Measurements from ENCODE around the gene ZNF555.
A peak's percentile ranks its signal among the peaks of the same experiment; 100 is the strongest.

The ZNF555 gene

GRCh38 chr19:2847507-2847906, 6.2 kb downstream of the ZNF555 start:
- Histone ChIP-seq H3K9ac (ENCODE audit: low read depth in 1 of 2, low read length in 2 of 2) (no peak overlapping the region), H3K27me3 (ENCODE audit: control insufficient read depth in 1 of 2, insufficient read depth in 2 of 2, low read length in 2 of 2) (no peaks in the 10 kb centered on the region), H3K4me1 (ENCODE audit: control insufficient read depth in 1 of 2, insufficient read depth in 2 of 2, low read length in 2 of 2) (peaks cover 0 to 3% of the 10 kb centered on the region in 2 donors), H3K27ac (ENCODE audit: low read depth, low read length) (no peak overlapping the region), H3K9me3 (ENCODE audit: control insufficient read depth in 1 of 2, low read length in 2 of 2) (peaks cover 29 to 40% of the 10 kb centered on the region in 2 donors), H3K4me3 (ENCODE audit: low read depth in 1 of 2, low read length in 2 of 2) (no peak overlapping the region), H3K36me3 (ENCODE audit: control insufficient read depth in 1 of 2, insufficient read depth in 2 of 2, low read length in 2 of 2) (peaks cover 18 to 23% of the 10 kb centered on the region in 2 donors)

GRCh38 chr19:2848616-2849015, 7.3 kb downstream of the ZNF555 start:
- Histone ChIP-seq H3K36me3 (ENCODE audit: control insufficient read depth in 1 of 2, insufficient read depth in 2 of 2, low read length in 2 of 2) (peaks cover 29 to 34% of the 10 kb centered on the region in 2 donors), H3K9me3 (ENCODE audit: control insufficient read depth in 1 of 2, low read length in 2 of 2) (peaks cover 40 to 51% of the 10 kb centered on the region in 2 donors), H3K27ac (ENCODE audit: low read depth, low read length) (no peak overlapping the region)

GRCh38 chr19:2850256-2850925, 9.1 kb downstream of the ZNF555 start:
- H3K9ac ChIP-seq (ENCODE audit: low read depth in 1 of 2, low read length in 2 of 2) = no peak overlapping the region
- peak overlapping the region; percentile 12 to 19 for H3K4me3 ChIP-seq (ENCODE audit: low read depth in 1 of 2, low read length in 2 of 2)
- peaks cover 37% of the 10 kb centered on the region in 2 donors for H3K36me3 ChIP-seq (ENCODE audit: control insufficient read depth in 1 of 2, insufficient read depth in 2 of 2, low read length in 2 of 2)
- H3K9me3 ChIP-seq (ENCODE audit: control insufficient read depth in 1 of 2, low read length in 2 of 2) = peaks cover 56 to 65% of the 10 kb centered on the region in 2 donors
- H3K27ac ChIP-seq (ENCODE audit: low read depth, low read length) = no peak overlapping the region
- H3K27me3 ChIP-seq (ENCODE audit: control insufficient read depth in 1 of 2, insufficient read depth in 2 of 2, low read length in 2 of 2) = no peaks in the 10 kb centered on the region
- no peaks in the 10 kb centered on the region for H3K4me1 ChIP-seq (ENCODE audit: control insufficient read depth in 1 of 2, insufficient read depth in 2 of 2, low read length in 2 of 2)

More at GRCh38 chr19:2848616-2849015, 7.3 kb downstream of the ZNF555 start:
- Histone ChIP-seq H3K9ac (ENCODE audit: low read depth in 1 of 2, low read length in 2 of 2) (no peak overlapping the region), H3K27me3 (ENCODE audit: control insufficient read depth in 1 of 2, insufficient read depth in 2 of 2, low read length in 2 of 2) (no peaks in the 10 kb centered on the region), H3K4me1 (ENCODE audit: control insufficient read depth in 1 of 2, insufficient read depth in 2 of 2, low read length in 2 of 2) (no peaks in the 10 kb centered on the region), H3K4me3 (ENCODE audit: low read depth in 1 of 2, low read length in 2 of 2) (no peak overlapping the region)

- Histone ChIP-seq H3K9me3 (ENCODE audit: control insufficient read depth in 1 of 2, low read length in 2 of 2) (peaks cover 61 to 85% of the 10 kb centered on the region in 2 donors), H3K36me3 (ENCODE audit: control insufficient read depth in 1 of 2, insufficient read depth in 2 of 2, low read length in 2 of 2) (peaks cover 34 to 37% of the 10 kb centered on the region in 2 donors), H3K27ac (ENCODE audit: low read depth, low read length) (no peak overlapping the region)
These were observed 11.3 kb downstream of the ZNF555 start for GRCh38 chr19:2852598-2852997.

GRCh38 chr19:2853015-2853606, 11.8 kb downstream of the ZNF555 start:
- Histone ChIP-seq H3K4me3 (ENCODE audit: low read depth in 1 of 2, low read length in 2 of 2) (peak overlapping the region; percentile 4 to 42), H3K9ac (ENCODE audit: low read depth in 1 of 2, low read length in 2 of 2) (no peak overlapping the region), H3K27ac (ENCODE audit: low read depth, low read length) (no peak overlapping the region), H3K9me3 (ENCODE audit: control insufficient read depth in 1 of 2, low read length in 2 of 2) (peaks cover 62 to 86% of the 10 kb centered on the region in 2 donors), H3K4me1 (ENCODE audit: control insufficient read depth in 1 of 2, insufficient read depth in 2 of 2, low read length in 2 of 2) (no peaks in the 10 kb centered on the region), H3K27me3 (ENCODE audit: control insufficient read depth in 1 of 2, insufficient read depth in 2 of 2, low read length in 2 of 2) (no peaks in the 10 kb centered on the region), H3K36me3 (ENCODE audit: control insufficient read depth in 1 of 2, insufficient read depth in 2 of 2, low read length in 2 of 2) (peaks cover 34 to 37% of the 10 kb centered on the region in 2 donors)

More at GRCh38 chr19:2852598-2852997, 11.3 kb downstream of the ZNF555 start:
- Histone ChIP-seq H3K9ac (ENCODE audit: low read depth in 1 of 2, low read length in 2 of 2) (no peak overlapping the region), H3K4me3 (ENCODE audit: low read depth in 1 of 2, low read length in 2 of 2) (peak overlapping the region; percentile 4 to 42), H3K4me1 (ENCODE audit: control insufficient read depth in 1 of 2, insufficient read depth in 2 of 2, low read length in 2 of 2) (no peaks in the 10 kb centered on the region), H3K27me3 (ENCODE audit: control insufficient read depth in 1 of 2, insufficient read depth in 2 of 2, low read length in 2 of 2) (no peaks in the 10 kb centered on the region)

GRCh38 chr19:2854849-2855248, 13.6 kb downstream of the ZNF555 start:
- H3K27me3 ChIP-seq (ENCODE audit: control insufficient read depth in 1 of 2, insufficient read depth in 2 of 2, low read length in 2 of 2) = no peaks in the 10 kb centered on the region
- H3K36me3 ChIP-seq (ENCODE audit: control insufficient read depth in 1 of 2, insufficient read depth in 2 of 2, low read length in 2 of 2) = peaks cover 34 to 37% of the 10 kb centered on the region in 2 donors
- H3K27ac ChIP-seq (ENCODE audit: low read depth, low read length) = no peak overlapping the region
- no peaks in the 10 kb centered on the region for H3K4me1 ChIP-seq (ENCODE audit: control insufficient read depth in 1 of 2, insufficient read depth in 2 of 2, low read length in 2 of 2)
- H3K9ac ChIP-seq (ENCODE audit: low read depth in 1 of 2, low read length in 2 of 2) = no peak overlapping the region
- H3K4me3 ChIP-seq (ENCODE audit: low read depth in 1 of 2, low read length in 2 of 2) = no peak overlapping the region
- H3K9me3 ChIP-seq (ENCODE audit: control insufficient read depth in 1 of 2, low read length in 2 of 2) = peaks cover 65 to 88% of the 10 kb centered on the region in 2 donors

- Histone ChIP-seq H3K27me3 (ENCODE audit: control insufficient read depth in 1 of 2, insufficient read depth in 2 of 2, low read length in 2 of 2) (no peaks in the 10 kb centered on the region), H3K27ac (ENCODE audit: low read depth, low read length) (no peak overlapping the region), H3K4me1 (ENCODE audit: control insufficient read depth in 1 of 2, insufficient read depth in 2 of 2, low read length in 2 of 2) (no peaks in the 10 kb centered on the region), H3K4me3 (ENCODE audit: low read depth in 1 of 2, low read length in 2 of 2) (no peak overlapping the region), H3K9ac (ENCODE audit: low read depth in 1 of 2, low read length in 2 of 2) (no peak overlapping the region), H3K9me3 (ENCODE audit: control insufficient read depth in 1 of 2, low read length in 2 of 2) (peaks cover 54 to 75% of the 10 kb centered on the region in 2 donors), H3K36me3 (ENCODE audit: control insufficient read depth in 1 of 2, insufficient read depth in 2 of 2, low read length in 2 of 2) (peaks cover 25 to 28% of the 10 kb centered on the region in 2 donors)
These were observed 15.3 kb downstream of the ZNF555 start for GRCh38 chr19:2856457-2857050.

GRCh38 chr19:2858864-2859263, 17.6 kb downstream of the ZNF555 start:
- peaks cover 32 to 52% of the 10 kb centered on the region in 2 donors for H3K9me3 ChIP-seq (ENCODE audit: control insufficient read depth in 1 of 2, low read length in 2 of 2)
- no peak overlapping the region for H3K9ac ChIP-seq (ENCODE audit: low read depth in 1 of 2, low read length in 2 of 2)
- H3K27ac ChIP-seq (ENCODE audit: low read depth, low read length) = no peak overlapping the region
- no peaks in the 10 kb centered on the region for H3K4me1 ChIP-seq (ENCODE audit: control insufficient read depth in 1 of 2, insufficient read depth in 2 of 2, low read length in 2 of 2)
- no peak overlapping the region for H3K4me3 ChIP-seq (ENCODE audit: low read depth in 1 of 2, low read length in 2 of 2)
- H3K27me3 ChIP-seq (ENCODE audit: control insufficient read depth in 1 of 2, insufficient read depth in 2 of 2, low read length in 2 of 2) = no peaks in the 10 kb centered on the region
- H3K36me3 ChIP-seq (ENCODE audit: control insufficient read depth in 1 of 2, insufficient read depth in 2 of 2, low read length in 2 of 2) = peaks cover 5 to 6% of the 10 kb centered on the region in 2 donors

GRCh38 chr19:2863816-2864215, 22.5 kb downstream of the ZNF555 start:
- Histone ChIP-seq H3K4me3 (ENCODE audit: low read depth in 1 of 2, low read length in 2 of 2) (no peak overlapping the region), H3K27ac (ENCODE audit: low read depth, low read length) (no peak overlapping the region)

More at GRCh38 chr19:2863816-2864215, 22.5 kb downstream of the ZNF555 start:
- H3K9me3 ChIP-seq (ENCODE audit: control insufficient read depth in 1 of 2, low read length in 2 of 2) = peaks cover 6 to 8% of the 10 kb centered on the region in 2 donors
- no peaks in the 10 kb centered on the region for H3K36me3 ChIP-seq (ENCODE audit: control insufficient read depth in 1 of 2, insufficient read depth in 2 of 2, low read length in 2 of 2)
- no peaks in the 10 kb centered on the region for H3K27me3 ChIP-seq (ENCODE audit: control insufficient read depth in 1 of 2, insufficient read depth in 2 of 2, low read length in 2 of 2)
- H3K4me1 ChIP-seq (ENCODE audit: control insufficient read depth in 1 of 2, insufficient read depth in 2 of 2, low read length in 2 of 2) = no peaks in the 10 kb centered on the region
- no peak overlapping the region for H3K9ac ChIP-seq (ENCODE audit: low read depth in 1 of 2, low read length in 2 of 2)
